ENCODE data around the gene TRAPPC10. TPM values are rescaled to one million over a fixed set of nuclear protein-coding genes. Genes with fewer than 3 reads are reported as not detected.

The TRAPPC10 gene
- total and polyA plus RNA-seq, 10 of the 15 experiments (the other 5 are each of a cell fraction or from before 2014, with no cell fraction given) = 1.1 to 39.6 (median 28.2) TPM

DNA sequence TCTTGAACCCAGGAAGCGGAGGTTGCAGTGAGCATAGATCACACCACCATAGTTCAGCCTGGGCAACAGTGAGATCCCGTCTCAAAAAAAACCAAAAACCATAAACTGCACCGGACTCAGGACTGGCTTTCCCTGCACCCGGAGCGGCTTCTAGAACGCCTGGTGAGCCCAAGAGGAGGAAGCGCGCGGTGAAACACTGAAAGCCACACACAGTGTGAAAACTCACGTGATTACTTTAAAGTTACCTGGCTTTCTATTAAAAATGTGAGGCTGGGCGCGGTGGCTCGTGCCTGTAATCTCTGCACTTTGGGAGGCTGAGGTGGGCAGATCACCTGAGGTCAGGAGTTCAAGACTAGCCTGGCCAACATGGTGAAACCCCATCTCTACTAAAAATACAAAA, 7.0 kb upstream of the TRAPPC10 start:
- intact Hi-C loops (cut with micrococcal nuclease; ENCODE audit: unreplicated experiment) = no loop called here
- H4K20me1 ChIP-seq (ENCODE audit: control insufficient read depth, insufficient read depth) = no peaks in the 10 kb centered on the region
- RAD21 ChIA-PET (ENCODE audit: unreplicated experiment) = no interaction called here
- no peak overlapping the region for H3K4me2 ChIP-seq (ENCODE audit: control insufficient read depth, insufficient read depth)
- no peaks in the 10 kb centered on the region for H3K36me3 ChIP-seq (ENCODE audit: control insufficient read depth in 2 of 2, insufficient read depth in 2 of 2, low read length in 1 of 2)
- POLR2A ChIA-PET = no interaction called here
- 84% methylated on average over 13 of the region's 13 CpGs for WGBS (ENCODE audit: insufficient coverage, insufficient replicate concordance, low lambda C conversion rate, missing lambda C conversion rate)
- CTCF ChIA-PET = no interaction called here
- H3K27ac ChIP-seq (ENCODE audit: control insufficient read depth, insufficient read depth) = no peak overlapping the region
- TF ChIP-seq CHD1 (IDR thresholded peaks at IDR 0.05; ENCODE audit: low read depth, low read length) (no peak), CEBPZ (IDR thresholded peaks at IDR 0.05; ENCODE audit: low read depth, low read length) (no peak), ZSCAN29 (IDR thresholded peaks at IDR 0.05) (no peak), ZNF24 (IDR thresholded peaks at IDR 0.05) (no peak), FOXM1 (IDR thresholded peaks at IDR 0.05; ENCODE audit: low read depth, low read length) (no peak), MEF2B (IDR thresholded peaks at IDR 0.05; ENCODE audit: partially characterized antibody, poor library complexity, severe bottlenecking) (no peak), JUNB (IDR thresholded peaks at IDR 0.05) (no peak), MTA3 (IDR thresholded peaks at IDR 0.05; ENCODE audit: borderline replicate concordance, low read length) (no peak), NFYB (IDR thresholded peaks at IDR 0.05; ENCODE audit: insufficient read depth, low read depth, low read length) (no peak), MAX (IDR thresholded peaks at IDR 0.05; ENCODE audit: low read depth, low read length) (no peak)
- H3K4me3 ChIP-seq = no peak overlapping the region
- in situ Hi-C loops (cut with MboI) = no loop called here
- H3K9me3 ChIP-seq (replicated peaks; ENCODE audit: control insufficient read depth, insufficient read depth, low read length) = no peaks in the 10 kb centered on the region
- no peak for DNase-seq (ENCODE audit: low read depth, low spot score)
- no peaks in the 10 kb centered on the region for H3K79me2 ChIP-seq (ENCODE audit: control insufficient read depth, insufficient read depth, low read length)
- ATAC-seq = no peak
- SMC1A ChIA-PET (ENCODE audit: uncharacterized antibody, unreplicated experiment) = no interaction called here
- no peaks in the 10 kb centered on the region for H3K4me1 ChIP-seq (ENCODE audit: control insufficient read depth, insufficient read depth, low read length)
- H3K27me3 ChIP-seq (replicated peaks in 1 of 2; ENCODE audit: control insufficient read depth in 2 of 2, insufficient read depth in 2 of 2, low read length in 1 of 2) = peaks cover 0 to 1% of the 10 kb centered on the region in 2 experiments; a peak in 1 of 4 replicates
- no peak overlapping the region for H3K9ac ChIP-seq (ENCODE audit: control insufficient read depth, insufficient read depth, low read length)
- no peak for FAIRE-seq
- BruUV-seq (replicated peaks) = no TSS peak
- no peak overlapping the region for H2AFZ ChIP-seq (ENCODE audit: control insufficient read depth, low read depth, low read length)

All from GM12878 (cell line).